GM04504 (cell line): ENCODE results near the gene B4GALT5.

Experiments
- DNase-seq: peaks from one replicate; pipeline ENCODE4 v3.0.0-alpha.2; 2012; ENCODE audit warnings: low read depth

B4GALT5 gene

DNA sequence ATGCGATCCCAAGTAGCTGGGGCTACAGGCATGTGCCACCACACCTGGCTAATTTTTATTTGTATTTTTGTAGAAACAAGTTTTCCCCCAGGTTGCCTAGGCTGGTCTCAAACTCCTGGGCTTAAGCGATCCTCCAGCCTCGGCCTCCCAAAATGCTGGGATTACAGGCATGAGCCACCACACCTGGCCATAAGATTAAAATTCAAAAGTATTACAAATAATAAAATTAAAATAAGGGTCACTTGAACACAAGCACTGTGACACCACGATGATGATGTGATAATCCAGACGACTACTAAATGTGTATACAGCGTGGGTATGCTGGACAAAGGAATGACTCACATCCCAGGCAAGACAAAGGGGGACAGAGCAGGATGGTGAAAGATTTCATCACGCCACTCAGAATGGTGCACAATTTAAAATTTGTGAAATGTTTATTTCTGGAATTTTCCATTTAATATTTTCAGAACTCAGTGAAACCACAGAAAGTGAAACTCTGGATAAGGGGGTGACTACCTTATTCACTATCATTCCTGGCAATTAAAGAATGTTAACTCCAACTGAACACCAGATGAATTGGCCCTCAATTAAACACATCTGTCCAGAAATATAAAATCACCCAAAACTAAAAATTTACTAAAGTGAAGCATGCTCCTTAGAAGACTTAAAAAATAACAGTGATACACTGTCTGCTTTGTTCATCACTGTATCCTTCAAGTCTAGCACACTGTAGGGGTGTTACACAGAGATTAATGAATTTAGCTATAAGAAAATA is 13.1 kb downstream of the B4GALT5 start:
- peak; percentile 69 for DNase-seq

GRCh38 chr20:49699200-49699992 is 14.3 kb downstream of the B4GALT5 start:
- no peak for DNase-seq

GRCh38 chr20:49698477-49698876 is 15.2 kb downstream of the B4GALT5 start:
- no peak for DNase-seq

DNA sequence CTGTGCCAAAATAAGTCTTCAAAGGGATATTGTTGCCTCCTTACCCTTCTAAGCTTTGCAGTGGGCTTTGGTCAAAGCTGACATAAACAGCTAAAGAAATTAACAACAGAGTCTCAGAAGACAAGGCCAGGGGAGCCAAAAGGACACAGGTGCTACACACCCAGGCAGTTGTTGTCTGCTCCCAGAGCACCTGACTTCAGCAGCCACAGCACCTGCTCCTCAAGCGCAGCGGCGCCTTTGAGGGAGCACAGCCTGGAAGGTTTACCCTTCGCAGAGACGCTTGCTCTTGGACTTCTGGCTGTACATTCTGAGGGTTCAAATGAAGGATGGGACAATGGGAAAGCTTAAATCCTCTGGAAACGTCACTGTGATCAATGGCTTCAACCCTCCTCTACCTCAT is 16.6 kb downstream of the B4GALT5 start:
- DNase-seq, result no peak

DNA sequence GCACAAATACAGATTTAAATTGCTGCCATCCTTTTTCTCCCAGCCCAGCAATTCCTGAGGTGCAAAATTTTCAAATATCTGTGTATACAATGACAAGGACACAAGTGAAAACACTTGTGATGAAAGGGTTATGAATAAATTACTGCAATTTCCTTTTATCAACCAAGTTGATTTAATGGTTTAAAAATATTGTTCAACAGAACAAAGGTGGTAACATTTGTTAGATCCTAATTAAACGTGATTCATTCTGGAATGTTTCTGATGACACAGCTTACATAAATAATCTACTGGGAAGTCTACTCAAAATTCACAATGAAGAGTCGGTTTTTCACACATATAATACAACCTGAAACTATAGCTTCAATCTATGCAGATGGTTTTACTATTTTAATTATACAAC is 17.1 kb downstream of the B4GALT5 start:
- no peak for DNase-seq

DNA sequence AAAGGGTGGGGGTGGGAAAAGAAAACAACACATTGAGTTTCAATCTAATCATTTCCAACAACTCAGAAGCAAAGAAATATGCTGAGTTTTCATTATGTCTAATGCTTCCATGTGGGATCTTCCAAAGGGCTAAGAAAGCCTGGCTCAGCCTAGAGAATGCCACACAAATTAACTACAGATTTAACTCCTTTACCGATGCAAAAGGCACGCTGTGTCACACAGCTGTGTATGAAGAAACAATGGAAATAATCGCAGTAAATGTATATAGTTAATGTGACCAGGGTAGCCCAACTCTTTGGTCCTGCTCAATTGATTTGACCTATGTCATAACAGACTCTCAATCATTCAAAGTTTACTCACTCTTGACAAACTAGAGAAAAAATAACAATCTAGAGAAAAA is 17.8 kb downstream of the B4GALT5 start:
- DNase-seq, result no peak

GRCh38 chr20:49694450-49695071 is 19.1 kb downstream of the B4GALT5 start:
- no peak for DNase-seq

DNA sequence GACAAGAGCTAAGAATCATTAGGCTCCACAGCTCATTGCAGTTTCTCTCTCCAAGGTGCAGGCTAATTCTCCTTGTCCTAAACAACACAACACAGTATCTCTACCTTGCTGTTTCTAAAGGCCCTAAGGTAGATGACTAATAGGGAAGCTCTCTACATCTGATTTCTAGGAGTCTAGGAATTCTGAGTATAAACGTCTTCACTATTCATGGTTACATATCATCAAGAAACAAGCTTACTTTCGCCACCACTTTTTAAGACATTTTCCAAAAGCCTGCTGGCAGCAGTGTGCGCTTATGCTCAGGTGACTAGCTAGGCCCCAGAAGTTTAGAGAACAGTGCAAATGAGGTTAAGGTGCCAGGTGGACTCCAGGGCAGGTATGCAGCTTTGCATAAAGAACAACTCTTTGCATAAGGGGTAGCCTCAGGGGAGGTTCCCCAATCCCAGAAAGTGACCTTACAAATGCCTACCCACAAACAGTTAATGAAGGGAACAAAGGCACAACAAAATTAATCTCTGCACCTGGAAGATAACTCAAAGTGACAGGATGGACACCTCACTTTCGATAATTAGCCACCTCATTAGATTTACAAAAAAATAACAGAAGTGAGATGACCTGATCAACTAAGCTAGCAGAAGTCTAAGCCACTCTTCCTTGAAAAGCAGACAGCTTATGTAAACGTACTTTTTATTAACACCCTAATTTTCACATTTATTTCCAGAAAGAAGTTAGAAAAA is 20.1 kb downstream of the B4GALT5 start:
- no peak for DNase-seq

DNA sequence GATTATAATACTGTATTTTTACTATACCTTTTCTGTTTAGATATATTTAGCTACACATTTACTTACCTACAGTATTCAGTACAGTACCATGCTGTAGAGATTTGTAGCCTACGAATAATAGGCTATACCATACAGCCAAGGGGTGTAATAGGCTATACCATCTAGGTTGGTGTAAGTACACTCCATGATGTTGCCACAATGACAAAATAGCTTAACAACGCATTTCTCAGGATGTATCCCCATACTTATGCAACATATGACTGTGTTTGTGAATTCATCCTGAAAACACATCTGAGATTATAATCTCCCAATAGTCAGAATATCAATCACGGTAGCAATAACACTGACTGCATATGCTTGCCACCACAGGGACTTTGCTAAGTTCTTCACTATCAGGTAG is 20.7 kb downstream of the B4GALT5 start:
- no peak for DNase-seq

DNA sequence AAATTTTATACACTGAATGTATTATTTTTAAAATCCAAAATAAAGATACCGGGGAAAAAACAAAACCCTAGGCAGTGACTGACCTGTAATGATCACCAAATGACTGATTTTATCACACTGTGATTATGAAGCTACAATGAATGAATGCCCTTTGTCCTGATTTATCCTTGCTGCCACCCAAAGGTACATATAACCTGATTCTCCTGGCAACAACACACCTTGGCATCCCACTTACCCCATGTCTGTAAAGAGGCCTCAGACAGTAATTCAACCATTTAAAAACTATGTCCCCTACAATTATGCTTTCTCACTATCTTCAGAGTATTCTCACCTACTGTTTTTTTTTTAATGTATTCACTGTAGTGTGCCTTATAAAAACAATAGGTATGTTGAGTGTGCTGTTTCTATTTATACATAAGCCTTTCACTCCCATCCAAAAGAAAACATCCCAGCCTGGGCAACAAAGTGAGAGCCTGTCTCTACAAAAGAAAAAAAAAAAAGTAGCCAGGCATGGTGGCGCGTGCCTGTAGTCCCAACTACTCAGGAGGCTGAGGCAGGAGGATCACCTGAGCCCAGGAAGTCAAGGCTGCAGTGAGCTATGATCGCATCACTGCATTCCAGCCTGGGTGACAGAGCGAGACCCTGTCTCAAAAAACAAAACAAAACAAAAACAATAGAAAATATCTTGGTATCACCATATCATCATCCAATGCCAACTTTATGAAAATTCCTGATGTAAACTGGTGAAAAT is 21.7 kb downstream of the B4GALT5 start:
- DNase-seq, result no peak

- no peak for DNase-seq
Observed at GRCh38 chr20:49690899-49691620, 22.6 kb downstream of the B4GALT5 start.

DNA sequence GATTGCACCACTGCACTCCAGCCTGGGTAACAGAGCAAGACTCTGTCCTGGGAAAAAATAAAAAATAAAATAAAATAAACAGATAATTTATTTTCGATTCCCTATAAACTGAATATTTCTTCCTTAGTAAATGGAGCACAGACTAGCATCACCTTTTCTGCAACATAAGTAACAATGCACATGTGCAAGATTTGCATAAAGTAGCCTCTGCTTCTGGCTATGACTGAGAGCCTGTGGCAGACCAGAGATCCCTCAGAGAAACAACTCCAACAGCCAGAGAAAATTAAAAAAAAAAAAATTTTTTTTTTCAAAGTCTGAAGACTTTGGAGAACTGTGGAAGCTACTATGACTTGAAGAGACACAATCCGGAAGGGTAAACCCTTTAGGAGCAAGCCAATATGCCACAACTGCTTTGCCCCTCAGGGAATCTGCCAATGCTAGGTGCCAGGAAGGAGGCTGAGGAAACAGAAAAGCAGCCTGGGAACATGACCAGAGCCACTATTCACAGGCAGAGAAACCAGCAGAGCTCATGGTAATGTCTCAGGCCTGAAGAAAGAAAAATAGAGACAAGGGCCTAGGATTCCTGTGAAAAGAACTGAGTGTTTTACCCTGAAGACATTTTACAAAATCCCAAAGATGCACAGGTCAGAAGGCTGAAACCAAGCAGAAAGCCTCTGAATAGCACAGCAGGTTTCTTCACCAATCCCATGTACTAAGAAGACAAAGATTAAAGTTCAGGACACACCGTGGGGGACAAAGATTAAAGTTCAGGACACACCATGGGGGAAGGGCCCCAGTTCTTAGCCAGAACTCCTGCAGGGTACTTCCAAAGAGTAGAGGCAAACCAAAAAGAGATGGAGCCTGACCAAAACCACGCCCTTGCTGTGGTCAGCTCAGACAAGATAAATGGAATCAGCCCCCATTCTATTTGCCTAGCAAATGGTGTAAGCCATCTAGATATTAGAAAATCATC is 25.8 kb downstream of the B4GALT5 start:
- DNase-seq, result no peak

- DNase-seq, result peak; percentile 39
Observed at GRCh38 chr20:49685809-49686208, 27.9 kb downstream of the B4GALT5 start.

DNA sequence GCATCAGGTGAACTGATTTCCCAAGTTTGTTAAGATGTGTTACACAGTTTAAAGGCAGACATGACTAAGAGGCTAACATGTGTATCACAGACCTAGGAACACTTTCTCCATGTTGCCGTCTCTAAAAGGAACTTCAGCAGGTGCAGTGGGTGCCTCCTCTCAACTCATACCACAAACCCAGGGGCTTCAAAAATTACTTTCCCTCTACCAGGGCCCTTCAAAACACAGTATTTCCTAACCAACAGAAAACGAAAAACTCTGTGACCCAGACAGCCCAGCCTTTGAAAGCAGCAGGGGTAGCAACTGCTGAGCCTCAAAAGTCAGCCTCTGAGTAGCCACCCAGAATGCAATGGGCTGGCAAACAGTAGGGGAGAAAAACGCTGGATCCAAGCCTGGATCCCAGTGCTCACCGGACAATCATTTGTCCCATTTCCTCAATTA is 28.5 kb downstream of the B4GALT5 start:
- DNase-seq, result no peak

GRCh38 chr20:49684335-49684997 is 29.2 kb downstream of the B4GALT5 start:
- no peak for DNase-seq

DNA sequence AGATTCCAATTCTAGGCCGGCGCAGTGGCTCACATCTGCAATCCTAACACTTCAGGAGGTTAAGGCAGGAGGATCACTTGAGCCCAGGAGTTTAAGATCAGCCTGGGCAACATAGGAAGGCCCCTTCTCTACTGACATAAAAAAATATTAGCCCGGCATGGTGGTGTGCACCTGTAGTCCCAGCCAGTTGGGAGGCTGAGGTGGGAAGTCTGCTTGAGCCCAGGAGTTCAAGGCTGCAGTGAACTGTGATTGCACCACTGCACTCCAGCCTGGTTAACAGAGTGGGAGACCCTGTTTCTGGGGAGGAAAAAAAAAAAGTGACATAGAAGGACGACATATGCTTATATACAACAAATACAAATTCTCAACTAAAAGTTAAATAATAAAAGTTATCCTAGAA is 30.9 kb downstream of the B4GALT5 start:
- no peak for DNase-seq

- DNase-seq, result no peak
Observed at GRCh38 chr20:49682278-49682677, 31.4 kb downstream of the B4GALT5 start.

- no peak for DNase-seq
Observed at GRCh38 chr20:49681850-49682216, 31.8 kb downstream of the B4GALT5 start.

GRCh38 chr20:49680484-49680883 is 33.2 kb downstream of the B4GALT5 start:
- no peak for DNase-seq
